ENCODE results near the gene IGSF9. TPM values are rescaled to one million over a fixed set of nuclear protein-coding genes. Genes with fewer than 3 reads are reported as not detected.

The IGSF9 gene
- total RNA-seq, 1 experiment from 2014 or later: 23.4 TPM

DNA sequence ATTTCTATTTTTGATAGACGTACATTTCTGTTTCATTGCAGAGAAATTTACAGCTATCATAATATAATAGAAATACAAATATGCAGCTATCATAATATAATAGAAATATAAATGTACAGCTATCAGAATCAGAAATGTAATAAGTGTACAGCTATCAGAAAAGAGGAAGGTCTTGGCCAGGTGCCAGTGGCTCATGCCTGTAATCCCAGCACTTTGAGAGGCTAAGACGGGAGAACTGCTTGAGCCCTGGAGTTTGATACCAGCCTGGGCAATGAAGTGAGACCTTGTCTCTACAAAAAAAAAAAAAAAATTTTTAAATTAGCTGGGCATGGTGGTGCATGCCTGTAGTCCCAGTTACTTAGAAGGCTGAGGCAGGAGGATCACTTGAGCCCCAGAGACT is 48.5 kb upstream of the IGSF9 start:
- POLR2A ChIA-PET (ENCODE audit: unreplicated experiment): no interaction called here
- no peak for DNase-seq
- Histone ChIP-seq H4K20me1 (ENCODE audit: insufficient read depth) (no peaks in the 10 kb centered on the region), H3K9me3 (ENCODE audit: insufficient read depth, low read depth) (no peaks in the 10 kb centered on the region), H3K79me2 (ENCODE audit: low read depth) (no peaks in the 10 kb centered on the region), H2AFZ (no peak overlapping the region), H3K4me1 (replicated peaks; ENCODE audit: insufficient read depth) (peaks cover 16% of the 10 kb centered on the region), H3K4me3 (no peak overlapping the region), H3F3A (ENCODE audit: insufficient read depth, low read depth) (peaks cover 13% of the 10 kb centered on the region), H3K4me2 (no peak overlapping the region), H3K27ac (no peak overlapping the region), H3K9me2 (ENCODE audit: insufficient read depth) (no peaks in the 10 kb centered on the region), H3K36me3 (ENCODE audit: low read depth) (no peaks in the 10 kb centered on the region), H3K27me3 (ENCODE audit: insufficient read depth, low read depth) (no peaks in the 10 kb centered on the region)
- TF ChIP-seq EZH2 (IDR thresholded peaks at IDR 0.05; ENCODE audit: low read depth): no peak
- TF ChIP-seq, protein P1, sequence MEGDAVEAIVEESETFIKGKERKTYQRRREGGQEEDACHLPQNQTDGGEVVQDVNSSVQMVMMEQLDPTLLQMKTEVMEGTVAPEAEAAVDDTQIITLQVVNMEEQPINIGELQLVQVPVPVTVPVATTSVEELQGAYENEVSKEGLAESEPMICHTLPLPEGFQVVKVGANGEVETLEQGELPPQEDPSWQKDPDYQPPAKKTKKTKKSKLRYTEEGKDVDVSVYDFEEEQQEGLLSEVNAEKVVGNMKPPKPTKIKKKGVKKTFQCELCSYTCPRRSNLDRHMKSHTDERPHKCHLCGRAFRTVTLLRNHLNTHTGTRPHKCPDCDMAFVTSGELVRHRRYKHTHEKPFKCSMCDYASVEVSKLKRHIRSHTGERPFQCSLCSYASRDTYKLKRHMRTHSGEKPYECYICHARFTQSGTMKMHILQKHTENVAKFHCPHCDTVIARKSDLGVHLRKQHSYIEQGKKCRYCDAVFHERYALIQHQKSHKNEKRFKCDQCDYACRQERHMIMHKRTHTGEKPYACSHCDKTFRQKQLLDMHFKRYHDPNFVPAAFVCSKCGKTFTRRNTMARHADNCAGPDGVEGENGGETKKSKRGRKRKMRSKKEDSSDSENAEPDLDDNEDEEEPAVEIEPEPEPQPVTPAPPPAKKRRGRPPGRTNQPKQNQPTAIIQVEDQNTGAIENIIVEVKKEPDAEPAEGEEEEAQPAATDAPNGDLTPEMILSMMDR (conservative IDR thresholded peaks at IDR 0.05): no peak
- intact Hi-C loops (cut with micrococcal nuclease; ENCODE audit: unreplicated experiment): no loop called here
- CTCF ChIA-PET: no interaction called here
- BruUV-seq (replicated peaks): no TSS peak

DNA sequence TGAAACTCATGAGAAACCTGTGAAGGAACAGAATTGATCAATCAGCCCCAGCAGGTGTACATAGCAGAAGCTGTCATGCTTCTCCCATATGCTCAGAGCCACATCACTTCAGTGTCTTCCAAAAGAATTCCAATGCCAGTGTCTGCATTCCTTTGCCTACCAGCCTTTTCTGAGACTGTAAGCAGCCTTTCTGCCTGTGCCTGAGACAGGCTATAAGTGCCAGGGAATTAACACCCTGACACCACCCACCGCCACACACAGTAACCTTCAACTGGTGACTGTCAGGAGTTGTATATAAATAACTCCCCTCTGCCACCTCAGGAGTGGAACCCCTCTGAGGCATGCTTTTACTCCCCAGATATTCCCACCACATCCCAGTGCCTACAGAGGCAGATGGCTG is 46.7 kb upstream of the IGSF9 start:
- H3K4me2 ChIP-seq: no peak overlapping the region
- no peaks in the 10 kb centered on the region for H3K27me3 ChIP-seq (ENCODE audit: insufficient read depth, low read depth)
- H3K4me3 ChIP-seq: no peak overlapping the region
- TF ChIP-seq EZH2 (IDR thresholded peaks at IDR 0.05; ENCODE audit: low read depth): no peak
- TF ChIP-seq, protein P1 (conservative IDR thresholded peaks at IDR 0.05): no peak
- intact Hi-C loops (cut with micrococcal nuclease; ENCODE audit: unreplicated experiment): no loop called here
- ChIA-PET CTCF (no interaction called here), POLR2A (ENCODE audit: unreplicated experiment) (no interaction called here)
- H3K36me3 ChIP-seq (ENCODE audit: low read depth): no peaks in the 10 kb centered on the region
- H3K9me2 ChIP-seq (ENCODE audit: insufficient read depth): no peaks in the 10 kb centered on the region
- H3K4me1 ChIP-seq (replicated peaks; ENCODE audit: insufficient read depth): peaks cover 11% of the 10 kb centered on the region
- no peak overlapping the region for H2AFZ ChIP-seq
- H3K9me3 ChIP-seq (ENCODE audit: insufficient read depth, low read depth): no peaks in the 10 kb centered on the region
- DNase-seq: no peak
- no TSS peak for BruUV-seq (replicated peaks)
- H3K79me2 ChIP-seq (ENCODE audit: low read depth): no peaks in the 10 kb centered on the region
- no peak overlapping the region for H3K27ac ChIP-seq
- H4K20me1 ChIP-seq (ENCODE audit: insufficient read depth): no peaks in the 10 kb centered on the region
- H3F3A ChIP-seq (ENCODE audit: insufficient read depth, low read depth): peaks cover 9% of the 10 kb centered on the region

DNA sequence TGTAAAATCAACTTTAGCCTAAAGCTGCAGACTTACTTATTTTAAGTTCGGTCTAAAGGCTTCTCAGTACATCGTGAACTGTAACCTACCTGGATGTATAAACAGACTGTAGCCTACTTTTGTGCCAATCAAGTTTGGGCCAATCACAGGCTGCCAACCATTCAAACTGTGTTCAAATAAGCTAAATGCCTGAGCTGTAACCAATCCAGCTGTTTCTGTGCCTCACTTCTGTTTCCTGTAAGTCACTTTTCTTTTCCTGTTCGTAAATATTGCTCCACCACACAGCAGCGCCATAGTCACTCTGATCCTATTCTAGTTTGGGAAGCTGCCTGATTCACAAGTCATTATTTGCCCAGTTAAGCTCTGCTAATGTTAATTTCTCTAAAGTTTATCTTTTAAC is 46.1 kb upstream of the IGSF9 start:
- Histone ChIP-seq H2AFZ (no peak overlapping the region), H3K79me2 (ENCODE audit: low read depth) (no peaks in the 10 kb centered on the region), H3K9me2 (ENCODE audit: insufficient read depth) (no peaks in the 10 kb centered on the region), H3K4me1 (replicated peaks; ENCODE audit: insufficient read depth) (peaks cover 6% of the 10 kb centered on the region), H4K20me1 (ENCODE audit: insufficient read depth) (no peaks in the 10 kb centered on the region), H3F3A (ENCODE audit: insufficient read depth, low read depth) (peaks cover 6% of the 10 kb centered on the region), H3K9me3 (ENCODE audit: insufficient read depth, low read depth) (no peaks in the 10 kb centered on the region), H3K4me3 (no peak overlapping the region), H3K4me2 (no peak overlapping the region), H3K36me3 (ENCODE audit: low read depth) (no peaks in the 10 kb centered on the region), H3K27me3 (ENCODE audit: insufficient read depth, low read depth) (no peaks in the 10 kb centered on the region), H3K27ac (no peak overlapping the region)
- ChIA-PET CTCF (no interaction called here), POLR2A (ENCODE audit: unreplicated experiment) (no interaction called here)
- DNase-seq: no peak
- intact Hi-C loops (cut with micrococcal nuclease; ENCODE audit: unreplicated experiment): no loop called here
- no peak for TF ChIP-seq EZH2 (IDR thresholded peaks at IDR 0.05; ENCODE audit: low read depth)
- TF ChIP-seq, protein P1 (conservative IDR thresholded peaks at IDR 0.05): no peak
- BruUV-seq (replicated peaks): no TSS peak

Data from PC-9 (cell line).